KG1 (cell line): ENCODE data around the gene ELN.
"Not testable (repeated sequence)": the region's sequence is repeated elsewhere in the genome, so short reads cannot be mapped to it uniquely, and the experiment has no call there.

Source experiments
- DNase-seq: peaks from one replicate; lab custom pipeline; 2025; lab: John Stamatoyannopoulos, UW

The ELN gene

GRCh38 chr7:74001150-74001494 is 26.9 kb upstream of the ELN start:
- no peak for DNase-seq

- DNase-seq, result peak; percentile 51
Observed at GRCh38 chr7:74002474-74003017, 25.4 kb upstream of the ELN start.

- DNase-seq, result no peak
Observed at GRCh38 chr7:74003621-74004020, 24.4 kb upstream of the ELN start.

- DNase-seq, result no peak
Observed at GRCh38 chr7:74006032-74006431, 21.9 kb upstream of the ELN start.

- no peak for DNase-seq
Observed at GRCh38 chr7:74006451-74007241, 21.3 kb upstream of the ELN start.

- DNase-seq, result no peak
Observed at GRCh38 chr7:74007242-74007567, 20.8 kb upstream of the ELN start.

GRCh38 chr7:74008687-74009086 is 19.3 kb upstream of the ELN start:
- no peak for DNase-seq

- no peak for DNase-seq
Observed at GRCh38 chr7:74009719-74010118, 18.3 kb upstream of the ELN start.

- no peak for DNase-seq
Observed at GRCh38 chr7:74010407-74010806, 17.6 kb upstream of the ELN start.

- not testable (repeated sequence) for DNase-seq
Observed at GRCh38 chr7:74011421-74011820, 16.6 kb upstream of the ELN start.

GRCh38 chr7:74012842-74013249 is 15.1 kb upstream of the ELN start:
- DNase-seq, result no peak

GRCh38 chr7:74013539-74014272 is 14.3 kb upstream of the ELN start:
- DNase-seq, result no peak

- DNase-seq, result no peak
Observed at GRCh38 chr7:74014931-74015330, 13.0 kb upstream of the ELN start.

GRCh38 chr7:74015670-74016069 is 12.3 kb upstream of the ELN start:
- DNase-seq, result no peak

- no peak for DNase-seq
Observed at GRCh38 chr7:74017125-74017524, 10.8 kb upstream of the ELN start.

- no peak for DNase-seq
Observed at GRCh38 chr7:74018246-74018895, 9.6 kb upstream of the ELN start.

GRCh38 chr7:74019149-74019548 is 8.8 kb upstream of the ELN start:
- no peak for DNase-seq

- no peak for DNase-seq
Observed at GRCh38 chr7:74020390-74020789, 7.6 kb upstream of the ELN start.

GRCh38 chr7:74021546-74022320 is 6.2 kb upstream of the ELN start:
- DNase-seq, result no peak

GRCh38 chr7:74022507-74022906 is 5.5 kb upstream of the ELN start:
- DNase-seq, result no peak

- DNase-seq, result no peak
Observed at GRCh38 chr7:74023092-74023536, 4.9 kb upstream of the ELN start.

GRCh38 chr7:74023786-74024185 is 4.2 kb upstream of the ELN start:
- DNase-seq, result no peak
